IMR-90 (cell line): Measurements from ENCODE around the gene OR4K17. TPM values are rescaled to one million over a fixed set of nuclear protein-coding genes. Genes with fewer than 3 reads are reported as not detected.
"Not testable (repeated sequence)": the region's sequence is repeated elsewhere in the genome, so short reads cannot be mapped to it uniquely, and the experiment has no call there.

ENCODE experiments used
- ATAC-seq: fragments of 200-7000 bp; cut with Tn5 transposase; 2 replicates; pipeline ENCODE4 v1.9.1; 2020; ENCODE audit warnings: low read depth, mild to moderate bottlenecking, moderate library complexity
- BruUV-seq: library from RNA; stranded (reverse); fragments of 400-500 nt; replicated peaks from 2 replicates; lab custom pipeline; 2021; lab: Mats Ljungman, UMichigan
- CTCF ChIA-PET: fragments of 300-600 bp; formaldehyde crosslinking; extraction: SDS; loops from one replicate; lab custom pipeline; 2021; ENCODE audit warnings: antibody characterized with exemption; lab: Yijun Ruan, JAX
- POLR2A ChIA-PET: fragments of 300-600 bp; sonication (Branson Sonifier 250); formaldehyde crosslinking; loops from one replicate; lab custom pipeline; 2022; ENCODE audit warnings: antibody characterized with exemption; ENCODE audit not compliant: unreplicated experiment; lab: Charles Lee
- DNase-seq: peaks from one replicate; pipeline ENCODE4 v3.0.0; 2013
- H2AFZ ChIP-seq: replicated peaks from 2 replicates; pipeline ENCODE3; 2013; ENCODE audit warnings: low read length, mild to moderate bottlenecking; ENCODE audit not compliant: poor library complexity
- H2AK5ac ChIP-seq: 2 replicates; pipeline ENCODE4 v1.6.1; 2013; ENCODE audit warnings: low read depth, low read length, inconsistent platforms
- H2AK9ac ChIP-seq: replicated peaks from 2 replicates; pipeline ENCODE3; 2013; ENCODE audit warnings: mild to moderate bottlenecking, low read depth, low read length, moderate library complexity; ENCODE audit not compliant: poor library complexity
- H2BK120ac ChIP-seq: 2 replicates; pipeline ENCODE4 v1.6.1; 2013; ENCODE audit warnings: low read depth, low read length, inconsistent platforms
- H2BK15ac ChIP-seq: 3 replicates; pipeline ENCODE4 v1.6.1; 2013; ENCODE audit warnings: low read depth, low read length, inconsistent platforms
- H2BK20ac ChIP-seq: 2 replicates; pipeline ENCODE4 v1.6.1; 2013; ENCODE audit warnings: low read depth, mild to moderate bottlenecking, inconsistent platforms, low read length, moderate library complexity
- H2BK5ac ChIP-seq: 2 replicates; pipeline ENCODE4 v1.6.1; 2013; ENCODE audit warnings: mild to moderate bottlenecking, low read depth, low read length, inconsistent platforms; ENCODE audit not compliant: poor library complexity, severe bottlenecking
- H3K14ac ChIP-seq: replicated peaks from 2 replicates; pipeline ENCODE4 v1.6.1; 2013; ENCODE audit warnings: low read depth, low read length, inconsistent platforms
- H3K18ac ChIP-seq: 2 replicates; pipeline ENCODE4 v1.6.1; 2013; ENCODE audit warnings: low read depth, low read length, control low read depth
- H3K23ac ChIP-seq: 2 replicates; pipeline ENCODE4 v1.6.1; 2013; ENCODE audit warnings: low read depth, low read length, inconsistent platforms
- H3K27ac ChIP-seq: 2 replicates; pipeline ENCODE4 v1.5.1; 2013; ENCODE audit warnings: mild to moderate bottlenecking, control low read depth, low read length; ENCODE audit not compliant: insufficient read depth
- H3K27me3 ChIP-seq: 2 replicates; pipeline ENCODE4 v1.6.1; 2013; ENCODE audit warnings: low read length; ENCODE audit not compliant: control insufficient read depth, insufficient read depth
- H3K36me3 ChIP-seq: 2 replicates; pipeline ENCODE4 v1.6.1; 2013; ENCODE audit warnings: low read length, mixed read lengths; ENCODE audit not compliant: control insufficient read depth, insufficient read depth
- H3K4ac ChIP-seq: 2 replicates; pipeline ENCODE4 v1.6.1; 2013; ENCODE audit warnings: low read depth, low read length, inconsistent platforms
- H3K4me1 ChIP-seq: 2 replicates; pipeline ENCODE4 v1.6.1; 2013; ENCODE audit warnings: low read length, mixed read lengths; ENCODE audit not compliant: control insufficient read depth, insufficient read depth
- H3K4me2 ChIP-seq: 2 replicates; pipeline ENCODE4 v1.6.1; 2013; ENCODE audit warnings: low read depth, mild to moderate bottlenecking, control low read depth, low read length, moderate library complexity
- H3K4me3 ChIP-seq: 2 replicates; pipeline ENCODE4 v1.5.1; 2013; ENCODE audit warnings: low read depth, mild to moderate bottlenecking, control low read depth, low read length, moderate library complexity; ENCODE audit not compliant: insufficient read depth
- H3K56ac ChIP-seq: 2 replicates; pipeline ENCODE4 v1.6.1; 2013; ENCODE audit warnings: low read length, inconsistent platforms; ENCODE audit not compliant: insufficient read depth; ENCODE audit errors: extremely low read depth
- H3K79me1 ChIP-seq, 2 experiments: 2 replicates each; pipeline ENCODE4 v1.6.1; 2013; ENCODE audit warnings: low read length in 2 of 2, inconsistent platforms in 1 of 2, low read depth in 1 of 2
- H3K9ac ChIP-seq: 2 replicates; pipeline ENCODE4 v1.6.1; 2013; ENCODE audit warnings: low read depth, low read length, control low read depth
- H3K9me1 ChIP-seq: 2 replicates; pipeline ENCODE4 v1.6.1; 2013; ENCODE audit warnings: low read length, inconsistent platforms; ENCODE audit not compliant: insufficient read depth
- H3K9me3 ChIP-seq: 2 replicates; pipeline ENCODE4 v1.6.1; 2013; ENCODE audit warnings: low read length; ENCODE audit not compliant: control insufficient read depth, insufficient read depth
- H4K20me1 ChIP-seq: 2 replicates; pipeline ENCODE4 v1.6.1; 2013; ENCODE audit warnings: low read length, inconsistent platforms; ENCODE audit not compliant: insufficient read depth
- H4K5ac ChIP-seq: 2 replicates; pipeline ENCODE4 v1.6.1; 2013; ENCODE audit warnings: mild to moderate bottlenecking, low read depth, low read length, control low read depth
- H4K8ac ChIP-seq, 2 experiments: 2 replicates each; pipeline ENCODE4 v1.6.1; 2013; ENCODE audit warnings: low read depth in 2 of 2, low read length in 2 of 2, control low read depth in 1 of 2, inconsistent platforms in 1 of 2
- H4K91ac ChIP-seq: 2 replicates; pipeline ENCODE4 v1.6.1; 2013; ENCODE audit warnings: low read depth, low read length, inconsistent platforms; ENCODE audit not compliant: insufficient read depth
- MAFK ChIP-seq: IDR thresholded peaks from 2 replicates; pipeline ENCODE4 v1.6.1; 2012; ENCODE audit warnings: low read depth, low read length, improper control_type of control experiment
- MAZ ChIP-seq: IDR thresholded peaks from 2 replicates; pipeline ENCODE4 v1.6.1; 2012; ENCODE audit warnings: low read depth, mild to moderate bottlenecking, low read length, improper control_type of control experiment, moderate library complexity, borderline replicate concordance
- NFE2L2 ChIP-seq: fragments of 150-350 bp; IDR thresholded peaks from 2 replicates; pipeline ENCODE4 v1.6.1; 2016; ENCODE audit warnings: low read depth, mild to moderate bottlenecking, low read length
- RCOR1 ChIP-seq: IDR thresholded peaks from 2 replicates; pipeline ENCODE4 v1.6.1; 2012; ENCODE audit warnings: mild to moderate bottlenecking, low read length, improper control_type of control experiment; ENCODE audit not compliant: insufficient replicate concordance
- WGBS, 2 experiments: methylation state at CpG; one replicate each; pipeline versions ENCODE4 v1.1.5 to v1.1.7; 2013; ENCODE audit warnings: missing lambda C conversion rate in 2 of 2; ENCODE audit not compliant: insufficient read length in 1 of 2; ENCODE audit errors: extremely low coverage in 2 of 2; 5-methylcytosine and 5-hydroxymethylcytosine counted together
- dilution Hi-C: fragments of 300-500 bp; cut with HindIII; formaldehyde crosslinking; loops from one replicate; pipeline ENCODE4 v1.14.3; 2018; ENCODE audit warnings: low sequenced_read_pairs; ENCODE audit not compliant: unreplicated experiment
- in situ Hi-C: fragments of 300-500 bp; cut with MboI; formaldehyde crosslinking; loops from 3 replicates; pipeline ENCODE4 v1.14.3; 2019; ENCODE audit warnings: low sequenced_read_pairs, inconsistent platforms, mixed read lengths
- intact Hi-C: fragments of 100-400 bp; cut with micrococcal nuclease; formaldehyde crosslinking; loops from 2 replicates; pipeline ENCODE4 v1.10.0; 2022
- polyA plus RNA-seq, 3 experiments: library from polyadenylated mRNA; depleted of rRNA; stranded (reverse); fragments of >200 nt; gene quantifications; 2 replicates each; pipeline ENCODE4 v1.2.3, GENCODE V29; 2012; ENCODE audit warnings: low replicate concordance in 1 of 3
- total RNA-seq: library from RNA; depleted of rRNA; stranded (reverse); fragments of >200 nt; gene quantifications from 2 replicates; pipeline ENCODE4 v1.2.3, GENCODE V29; 2012

Gene OR4K17
- total and polyA plus RNA-seq, 2 of the 4 experiments (the other 2 are of a cell fraction), result not detected

DNA sequence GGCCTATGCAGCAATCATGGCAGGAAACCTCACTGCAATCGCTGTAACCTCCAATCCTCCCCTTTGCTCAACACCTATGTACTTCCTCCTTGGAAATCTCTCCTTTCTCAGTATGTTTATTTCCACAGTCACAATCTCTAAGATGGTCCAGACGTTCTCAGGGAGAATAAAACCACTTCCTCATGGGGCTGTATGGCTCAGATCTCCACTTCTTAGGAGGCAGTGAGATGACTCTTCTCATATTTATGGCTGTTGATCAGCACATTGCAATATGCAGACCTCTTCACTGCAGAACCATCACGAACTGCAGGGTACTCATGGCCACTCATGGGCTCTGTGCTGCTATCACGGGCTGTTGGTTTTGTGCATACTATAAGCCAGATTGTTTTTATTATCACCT lies 17.1 kb upstream of the OR4K17 start:
- no peak overlapping the region for H3K18ac ChIP-seq
- no peak overlapping the region for H3K4me3 ChIP-seq
- H4K8ac ChIP-seq, result no peak overlapping the region
- ATAC-seq (no peak), DNase-seq (no peak)
- H3K27ac ChIP-seq, result no peak overlapping the region
- no peak overlapping the region for H3K4ac ChIP-seq
- H2AK9ac ChIP-seq, result no peak overlapping the region
- no peaks in the 10 kb centered on the region for H4K20me1 ChIP-seq
- H2AK5ac ChIP-seq, result no peak overlapping the region
- no peak overlapping the region for H3K23ac ChIP-seq
- H2AFZ ChIP-seq, result no peak overlapping the region
- no peaks in the 10 kb centered on the region for H3K36me3 ChIP-seq
- no TSS peak for BruUV-seq
- CTCF ChIA-PET, result no interaction called here
- no peak overlapping the region for H3K14ac ChIP-seq
- no peaks in the 10 kb centered on the region for H3K27me3 ChIP-seq
- H2BK5ac ChIP-seq, result no peak overlapping the region
- in situ Hi-C loops, result no loop called here
- H3K79me1 ChIP-seq, result no peaks in the 10 kb centered on the region
- no peak overlapping the region for H4K91ac ChIP-seq
- H3K9ac ChIP-seq, result no peak overlapping the region
- 0 out of 2 replicates have a peak, but pooled peaks cover under 1% of the 10 kb centered on the region for H3K9me3 ChIP-seq
- no CpG with 5 or more reads among the region's 4 CpGs for WGBS, 2 experiments
- no peak overlapping the region for H2BK20ac ChIP-seq
- H3K4me2 ChIP-seq, result no peak overlapping the region
- H4K5ac ChIP-seq, result no peak overlapping the region
- POLR2A ChIA-PET, result no interaction called here
- no peak overlapping the region for H2BK15ac ChIP-seq
- no peaks in the 10 kb centered on the region for H3K9me1 ChIP-seq
- H3K4me1 ChIP-seq, result no peaks in the 10 kb centered on the region
- intact Hi-C loops, result no loop called here
- dilution Hi-C loops, result no loop called here
- no peak overlapping the region for H2BK120ac ChIP-seq
- no peak for TF ChIP-seq MAZ
- TF ChIP-seq RCOR1, result no peak
- TF ChIP-seq MAFK, result no peak
- TF ChIP-seq NFE2L2, result no peak
- no peak overlapping the region for H3K56ac ChIP-seq

DNA sequence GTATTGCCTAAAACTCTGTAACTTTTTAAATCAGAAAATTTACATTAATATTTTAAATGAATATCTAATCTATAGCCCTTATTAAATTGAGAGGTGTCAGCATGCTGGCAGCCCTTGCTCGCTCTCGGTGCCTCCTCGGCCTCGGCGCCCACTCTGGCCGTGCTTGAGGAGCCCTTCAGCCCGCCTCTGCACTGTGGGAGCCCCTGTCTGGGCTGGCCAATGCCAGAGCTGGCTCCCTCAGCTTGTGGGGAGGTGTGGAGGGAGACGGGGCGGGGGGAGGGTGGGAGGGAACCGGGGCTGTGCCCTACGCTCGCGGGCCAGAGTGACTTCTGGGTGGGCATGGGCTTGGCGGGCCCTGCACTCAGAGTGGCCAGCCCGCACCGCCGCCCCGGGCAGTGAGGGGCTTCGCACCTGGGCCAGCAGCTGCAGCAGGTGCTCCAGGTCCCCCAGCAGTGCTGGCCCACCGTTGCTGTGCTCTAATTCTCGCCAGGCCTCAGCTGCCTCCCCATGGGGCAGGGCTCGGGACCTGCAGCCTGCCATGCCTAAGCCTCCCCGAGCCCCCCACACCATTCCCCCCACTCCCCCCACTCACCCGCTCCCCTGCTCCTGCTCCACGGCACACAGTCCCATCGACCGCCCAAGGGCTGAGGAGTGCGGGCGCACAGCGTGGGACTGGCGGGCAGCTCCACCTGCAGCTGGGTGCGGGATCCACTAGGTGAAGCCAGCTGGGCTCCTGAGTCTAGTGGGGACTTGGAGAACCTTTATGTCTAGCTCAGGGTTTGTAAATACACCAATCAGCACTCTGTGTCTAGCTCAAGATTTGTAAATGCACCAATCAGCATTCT lies 11.4 kb upstream of the OR4K17 start:
- dilution Hi-C loops, CTCF ChIA-PET: not testable (repeated sequence)

More for the DNA sequence above, 11.4 kb upstream of the OR4K17 start:
- in situ Hi-C loops, H3K27ac ChIP-seq, H2BK120ac ChIP-seq, H3K4ac ChIP-seq, H3K18ac ChIP-seq, H3K36me3 ChIP-seq, H3K56ac ChIP-seq, POLR2A ChIA-PET, H2BK5ac ChIP-seq, H3K4me2 ChIP-seq, H2BK20ac ChIP-seq, H3K9ac ChIP-seq, H3K9me3 ChIP-seq, H2BK15ac ChIP-seq, H4K8ac ChIP-seq, H2AK5ac ChIP-seq, BruUV-seq, H3K27me3 ChIP-seq, ATAC-seq, H3K23ac ChIP-seq, H3K4me3 ChIP-seq, intact Hi-C loops, H2AK9ac ChIP-seq, H4K5ac ChIP-seq, H3K9me1 ChIP-seq, H4K91ac ChIP-seq, H3K79me1 ChIP-seq, DNase-seq, H3K4me1 ChIP-seq, H2AFZ ChIP-seq, H3K14ac ChIP-seq, H4K20me1 ChIP-seq: not testable (repeated sequence)
- 81% methylated on average over 8 of the region's 32 CpGs; no CpG with 5 or more reads in 1 of the 2 experiments for WGBS, 2 experiments
